NB4 (cell line): ENCODE results near the gene TTF2.
"Not testable (repeated sequence)": the region's sequence is repeated elsewhere in the genome, so short reads cannot be mapped to it uniquely, and the experiment has no call there.

Source experiments
- DNase-seq: peaks from one replicate; pipeline ENCODE4 v3.0.0; 2010; ENCODE audit warnings: low read depth
- H3K4me3 ChIP-seq: one replicate; pipeline ENCODE4 v1.5.1; 2011; ENCODE audit warnings: mild to moderate bottlenecking, low read depth, low read length, moderate library complexity
- MYC ChIP-seq: IDR thresholded peaks from 2 replicates; pipeline ENCODE4 v1.6.1; 2011; ENCODE audit warnings: low read depth, low read length
- POLR2A ChIP-seq: IDR thresholded peaks from 2 replicates; pipeline ENCODE4 v1.6.1; 2011; ENCODE audit warnings: mild to moderate bottlenecking; ENCODE audit not compliant: insufficient read length; ENCODE audit errors: extremely low read depth
- TF ChIP-seq, protein P1 (sequence below): IDR thresholded peaks from one replicate; pipeline ENCODE4 v1.5.1; 2012; ENCODE audit warnings: low read depth, low read length
- TF ChIP-seq, protein P2 (sequence below): IDR thresholded peaks from 2 replicates; pipeline ENCODE4 v1.6.1; 2011; ENCODE audit warnings: low read depth, low read length

The TTF2 gene

DNA sequence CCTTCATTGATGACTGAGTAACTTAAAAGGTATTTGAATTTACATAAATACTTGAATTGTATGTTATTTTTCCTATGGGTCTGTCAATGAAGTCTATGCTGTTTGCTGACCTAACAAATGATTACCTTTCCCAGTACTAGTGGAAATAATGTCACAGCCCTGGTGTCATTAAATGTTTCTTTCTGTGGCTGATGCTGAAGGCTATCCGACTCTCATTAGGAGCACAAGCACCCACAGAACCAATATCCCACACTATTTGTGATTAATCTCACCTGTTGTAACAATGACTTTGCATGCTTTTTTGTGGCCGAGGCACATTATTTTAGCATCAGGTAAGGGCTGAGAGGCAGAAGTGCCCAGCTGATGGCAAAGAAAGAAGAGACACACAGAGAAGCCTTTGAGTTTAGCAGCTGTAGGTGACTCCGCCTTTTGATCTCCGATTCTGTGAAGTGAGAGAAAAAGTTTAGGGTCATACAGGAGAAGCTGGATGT is 87.3 kb downstream of the TTF2 start:
- TF ChIP-seq MYC (no peak), POLR2A (no peak)
- TF ChIP-seq, protein P1, sequence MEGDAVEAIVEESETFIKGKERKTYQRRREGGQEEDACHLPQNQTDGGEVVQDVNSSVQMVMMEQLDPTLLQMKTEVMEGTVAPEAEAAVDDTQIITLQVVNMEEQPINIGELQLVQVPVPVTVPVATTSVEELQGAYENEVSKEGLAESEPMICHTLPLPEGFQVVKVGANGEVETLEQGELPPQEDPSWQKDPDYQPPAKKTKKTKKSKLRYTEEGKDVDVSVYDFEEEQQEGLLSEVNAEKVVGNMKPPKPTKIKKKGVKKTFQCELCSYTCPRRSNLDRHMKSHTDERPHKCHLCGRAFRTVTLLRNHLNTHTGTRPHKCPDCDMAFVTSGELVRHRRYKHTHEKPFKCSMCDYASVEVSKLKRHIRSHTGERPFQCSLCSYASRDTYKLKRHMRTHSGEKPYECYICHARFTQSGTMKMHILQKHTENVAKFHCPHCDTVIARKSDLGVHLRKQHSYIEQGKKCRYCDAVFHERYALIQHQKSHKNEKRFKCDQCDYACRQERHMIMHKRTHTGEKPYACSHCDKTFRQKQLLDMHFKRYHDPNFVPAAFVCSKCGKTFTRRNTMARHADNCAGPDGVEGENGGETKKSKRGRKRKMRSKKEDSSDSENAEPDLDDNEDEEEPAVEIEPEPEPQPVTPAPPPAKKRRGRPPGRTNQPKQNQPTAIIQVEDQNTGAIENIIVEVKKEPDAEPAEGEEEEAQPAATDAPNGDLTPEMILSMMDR: no peak
- TF ChIP-seq, protein P2, sequence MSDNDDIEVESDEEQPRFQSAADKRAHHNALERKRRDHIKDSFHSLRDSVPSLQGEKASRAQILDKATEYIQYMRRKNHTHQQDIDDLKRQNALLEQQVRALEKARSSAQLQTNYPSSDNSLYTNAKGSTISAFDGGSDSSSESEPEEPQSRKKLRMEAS: no peak
- no peak for DNase-seq
- H3K4me3 ChIP-seq: no peak overlapping the region

DNA sequence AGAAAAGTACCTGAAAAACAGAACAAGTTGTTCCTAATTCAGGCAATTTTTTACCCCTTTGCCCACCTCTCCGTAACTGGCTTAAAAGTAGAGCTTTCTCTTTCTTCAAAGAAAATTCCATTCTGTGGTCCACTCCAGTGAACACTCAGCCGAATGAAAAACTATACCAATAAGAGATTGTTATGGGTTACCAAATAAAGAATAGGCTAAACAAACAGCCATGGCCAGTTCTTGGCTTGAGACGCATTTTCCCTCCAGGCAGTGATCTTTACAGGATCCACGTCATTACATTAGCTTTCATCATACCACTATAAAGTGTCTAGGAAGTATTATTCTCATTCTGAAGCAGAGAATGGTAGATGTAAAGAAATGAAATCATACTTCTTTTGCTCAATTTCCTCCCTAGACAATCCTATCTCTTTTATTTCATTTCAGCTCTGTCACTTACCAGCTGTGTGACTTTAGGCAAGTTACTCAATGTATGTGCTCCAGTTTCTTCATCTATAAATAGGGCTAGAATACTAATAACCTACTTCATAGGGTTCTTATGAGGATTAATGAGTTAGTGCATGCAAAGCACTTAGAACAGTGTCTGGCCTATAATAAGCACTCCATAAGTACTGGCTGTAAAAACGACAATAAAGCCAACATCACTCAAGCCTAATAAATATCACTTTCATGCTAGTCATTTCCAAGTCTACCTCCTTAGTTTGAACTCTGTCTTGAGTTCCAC is 87.9 kb downstream of the TTF2 start:
- TF ChIP-seq, protein P2: no peak
- TF ChIP-seq POLR2A (no peak), MYC (no peak)
- TF ChIP-seq, protein P1: no peak
- H3K4me3 ChIP-seq: no peak overlapping the region
- no peak for DNase-seq

DNA sequence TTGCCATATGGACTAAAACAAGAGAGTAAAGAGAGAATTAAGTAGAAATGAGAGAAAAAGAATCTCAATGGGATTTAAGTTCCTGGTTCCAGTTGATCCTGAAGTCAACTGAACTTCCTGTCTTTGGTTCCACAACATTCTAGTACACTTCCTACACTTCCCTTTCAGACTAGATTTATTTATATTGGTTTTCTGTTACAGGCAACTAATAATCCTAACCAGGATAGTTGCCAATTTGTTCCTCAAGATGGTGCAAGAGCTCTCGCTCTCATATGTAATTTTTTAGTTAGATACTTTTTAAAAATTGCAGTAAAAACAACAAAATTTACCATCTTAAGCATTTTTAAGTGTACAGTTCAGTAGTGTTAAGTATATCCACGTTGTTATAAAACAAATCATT is 90.2 kb downstream of the TTF2 start:
- no peak for TF ChIP-seq POLR2A
- TF ChIP-seq, protein P2: no peak
- TF ChIP-seq MYC: no peak
- TF ChIP-seq, protein P1: no peak
- DNase-seq: no peak
- no peak overlapping the region for H3K4me3 ChIP-seq

DNA sequence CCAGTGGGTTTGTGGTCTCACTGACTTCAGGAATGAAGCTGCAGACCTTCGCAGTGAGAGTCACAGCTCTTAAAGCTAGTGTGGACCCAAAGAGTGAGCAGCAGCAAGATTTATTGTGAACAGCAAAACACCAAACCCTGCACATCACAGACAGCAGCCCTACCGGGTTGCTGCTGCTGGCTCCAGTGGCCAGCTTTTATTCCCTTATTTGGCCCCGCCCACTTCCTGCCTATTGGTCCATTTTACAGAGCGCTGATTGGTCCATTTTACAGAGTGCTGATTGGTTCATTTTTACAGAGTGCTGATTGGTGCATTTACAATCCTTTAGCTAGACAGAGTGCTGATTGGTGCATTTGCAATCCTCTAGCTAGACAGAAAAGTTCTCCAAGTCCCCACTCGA is 91.2 kb downstream of the TTF2 start:
- H3K4me3 ChIP-seq, DNase-seq: not testable (repeated sequence)
